H1 (cell line): ENCODE results near the gene RAP2B. TPM values are rescaled to one million over a fixed set of nuclear protein-coding genes. Genes with fewer than 3 reads are reported as not detected.
A peak's percentile ranks its signal among the peaks of the same experiment; 100 is the strongest.

Experiments used
- ASH2L ChIP-seq: fragments of 200-600, 300-600 bp; sonication (generic); IDR thresholded peaks from one replicate; pipeline ENCODE4 v1.7.1; 2017; ENCODE audit warnings: low read length
- CBX8 ChIP-seq: fragments of 300-800, 300-1000 bp; sonication (generic); IDR thresholded peaks from 2 replicates; pipeline ENCODE4 v1.7.1; 2016; ENCODE audit warnings: low read depth, low read length, borderline replicate concordance
- CREB1 ChIP-seq: IDR thresholded peaks from 2 replicates; pipeline ENCODE4 v1.6.1; 2012; ENCODE audit warnings: inconsistent platforms
- FOSL1 ChIP-seq: IDR thresholded peaks from 2 replicates; pipeline ENCODE4 v1.6.1; 2011; ENCODE audit warnings: mild to moderate bottlenecking, low read depth, low read length, moderate library complexity; ENCODE audit not compliant: insufficient read depth
- HDAC6 ChIP-seq: IDR thresholded peaks from one replicate; pipeline ENCODE4 v1.7.1; 2012; ENCODE audit warnings: low read depth, mild to moderate bottlenecking, inconsistent platforms, low read length, moderate library complexity
- MAFK ChIP-seq: IDR thresholded peaks from 2 replicates; pipeline ENCODE4 v1.6.1; 2012; ENCODE audit warnings: low read depth, mild to moderate bottlenecking, improper control_type of control experiment, low read length
- POU5F1 ChIP-seq: IDR thresholded peaks from 2 replicates; pipeline ENCODE4 v1.6.1; 2011; ENCODE audit warnings: low read depth, mild to moderate bottlenecking, low read length, moderate library complexity
- SRF ChIP-seq: IDR thresholded peaks from 2 replicates; pipeline ENCODE4 v1.6.1; 2011; ENCODE audit warnings: mild to moderate bottlenecking, low read depth, low read length, moderate library complexity
- TBP ChIP-seq: IDR thresholded peaks from 2 replicates; pipeline ENCODE4 v1.6.1; 2011; ENCODE audit warnings: low read depth, low read length, improper control_type of control experiment
- TCF12 ChIP-seq: IDR thresholded peaks from 2 replicates; pipeline ENCODE4 v1.6.1; 2011; ENCODE audit warnings: low read depth, mild to moderate bottlenecking, low read length
- polyA plus RNA-seq, 7 experiments: library from polyadenylated mRNA; depleted of rRNA in 3 of 7; stranded (reverse) in 5 of 7; unstranded in 2 of 7; fragments of >200 nt in 5 of 7; fragments of 200-250 nt in 2 of 7; gene quantifications; 1 replicate in 5 of 7; 2 replicates in 1 of 7; 4 replicates in 1 of 7; pipeline versions ENCODE4 v1.2.1 to v1.2.3, GENCODE V29; 2011 to 2013; ENCODE audit warnings: missing spikeins in 2 of 7, mixed read lengths in 2 of 7
- total RNA-seq: library from RNA; stranded (reverse); fragmentation: NEBNext Ultra II Directional; extraction: Animal tissue kit (Norgen Biotek cat#: 25700); gene quantifications from 2 replicates; pipeline ENCODE4 v1.2.1, GENCODE V29; 2021
- TF ChIP-seq, protein P1 (sequence below): IDR thresholded peaks from 2 replicates; pipeline ENCODE4 v1.6.1; 2012; ENCODE audit warnings: inconsistent platforms
- TF ChIP-seq, protein P2 (sequence below): IDR thresholded peaks from 2 replicates; pipeline ENCODE4 v1.6.1; 2012; ENCODE audit warnings: inconsistent platforms

The RAP2B gene
- total and polyA plus RNA-seq, 2 of the 8 experiments (the other 6 are each of a cell fraction or from before 2014, with no cell fraction given): 7.5 to 20.3 TPM

DNA sequence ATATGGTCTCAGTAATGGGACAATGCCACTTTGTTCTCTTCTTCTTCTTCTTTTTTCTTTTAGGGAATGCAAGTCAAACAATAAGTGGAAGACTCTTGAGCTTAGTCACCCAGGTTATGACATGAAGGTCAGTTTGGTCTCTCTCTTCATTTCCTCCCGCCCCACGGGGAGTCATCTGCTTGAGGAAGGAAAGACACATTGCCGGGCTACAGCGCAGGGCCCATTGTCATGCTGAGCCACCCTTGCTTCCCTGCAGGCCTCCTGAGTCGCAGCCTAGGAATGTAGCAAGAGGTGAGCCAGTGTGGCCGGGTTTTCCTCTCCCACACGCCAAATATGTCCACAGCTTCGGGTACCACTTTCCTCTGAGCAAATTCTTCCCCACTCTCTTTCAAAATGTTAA lies 47.6 kb downstream of the RAP2B start (continued):
- TF ChIP-seq CREB1: 0 out of 2 replicates have a peak, but pooled peaks have one; percentile 10
- no peak for TF ChIP-seq FOSL1
- TF ChIP-seq SRF: no peak
- no peak for TF ChIP-seq TBP
- TF ChIP-seq, protein P1, sequence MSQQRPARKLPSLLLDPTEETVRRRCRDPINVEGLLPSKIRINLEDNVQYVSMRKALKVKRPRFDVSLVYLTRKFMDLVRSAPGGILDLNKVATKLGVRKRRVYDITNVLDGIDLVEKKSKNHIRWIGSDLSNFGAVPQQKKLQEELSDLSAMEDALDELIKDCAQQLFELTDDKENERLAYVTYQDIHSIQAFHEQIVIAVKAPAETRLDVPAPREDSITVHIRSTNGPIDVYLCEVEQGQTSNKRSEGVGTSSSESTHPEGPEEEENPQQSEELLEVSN: peak; percentile 52; the same call in 1 of the 2 replicates
- TF ChIP-seq ASH2L: no peak
- TF ChIP-seq CBX8: no peak
- TF ChIP-seq MAFK: no peak
- TF ChIP-seq, protein P2, sequence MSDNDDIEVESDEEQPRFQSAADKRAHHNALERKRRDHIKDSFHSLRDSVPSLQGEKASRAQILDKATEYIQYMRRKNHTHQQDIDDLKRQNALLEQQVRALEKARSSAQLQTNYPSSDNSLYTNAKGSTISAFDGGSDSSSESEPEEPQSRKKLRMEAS: peak; percentile 66; the same call in 1 of the 2 replicates
- TF ChIP-seq POU5F1: peak; percentile 12; the same call in 1 of the 2 replicates
- TF ChIP-seq TCF12: peak; percentile 28; the same call in 1 of the 2 replicates
- no peak for TF ChIP-seq HDAC6
